ENCODE measurements around the gene BNIP5.

- no peak for TF ChIP-seq CTCF (IDR thresholded peaks at IDR 0.05)
- no peak for TF ChIP-seq POLR2A (IDR thresholded peaks at IDR 0.05)
Observed at GRCh38 chr6:36269834-36270705, 66.6 kb downstream of the BNIP5 start, which contains the start of gene PNPLA1.
